Tibial nerve (tissue), 4 donors: ENCODE measurements around the gene PRDM11. TPM values are rescaled to one million over a fixed set of nuclear protein-coding genes. Genes with fewer than 3 reads are reported as not detected.

Experiments used
- DNase-seq, 2 donors: peaks; one replicate each; pipeline ENCODE4 v3.0.0-alpha.2; 2019; ENCODE audit warnings: low spot score in 2 of 2
- H3K27ac ChIP-seq, 4 donors: fragments of 200-600 bp; sonication (generic) in 3 of 4; one replicate each; pipeline ENCODE4 v1.5.1; 2017 to 2019; ENCODE audit warnings: mild to moderate bottlenecking in 1 of 4
- H3K27me3 ChIP-seq, 2 donors: fragments of 200-600 bp; sonication (generic) in 1 of 2; one replicate each; pipeline versions ENCODE4 v1.5.1 to v1.6.0; 2017 to 2019
- H3K36me3 ChIP-seq, 3 donors: fragments of 200-600 bp; sonication (generic); one replicate each; pipeline ENCODE4 v1.5.1; 2018 to 2019
- H3K4me1 ChIP-seq, 4 donors: fragments of 200-600 bp; sonication (generic) in 3 of 4; one replicate each; pipeline ENCODE4 v1.5.1; 2017 to 2019
- H3K4me3 ChIP-seq, 4 donors: fragments of 200-600 bp; sonication (generic) in 3 of 4; one replicate each; pipeline ENCODE4 v1.5.1; 2017 to 2019; ENCODE audit warnings: mild to moderate bottlenecking in 1 of 4, moderate library complexity in 1 of 4
- H3K9me3 ChIP-seq, 4 donors: fragments of 200-600 bp; sonication (generic) in 3 of 4; one replicate each; pipeline ENCODE4 v1.5.1; 2017 to 2019
- CTCF ChIP-seq, 5 experiments: fragments of 200-600 bp in 3 of 5; fragments of 450-650 bp in 2 of 5; sonication (generic) in 3 of 5; IDR thresholded peaks; one replicate each; pipeline ENCODE4 v1.5.1; 2016 to 2019; ENCODE audit warnings: antibody characterized with exemption in 5 of 5, mild to moderate bottlenecking in 3 of 5, moderate library complexity in 2 of 5
- EP300 ChIP-seq, 2 donors: sonication (generic); formaldehyde crosslinking; IDR thresholded peaks; one replicate each; pipeline ENCODE4 v1.6.1; 2017; ENCODE audit warnings: antibody characterized with exemption in 2 of 2, mild to moderate bottlenecking in 1 of 2
- POLR2A ChIP-seq, 2 donors: fragments of 450-650 bp; IDR thresholded peaks; one replicate each; pipeline ENCODE4 v1.6.1; 2017; ENCODE audit warnings: antibody characterized with exemption in 2 of 2, mild to moderate bottlenecking in 2 of 2, moderate library complexity in 2 of 2
- WGBS, 2 donors: methylation state at CpG; one replicate each; pipeline ENCODE4 v1.1.5; 2018; 5-methylcytosine and 5-hydroxymethylcytosine counted together
- total RNA-seq, 4 donors: library from RNA; depleted of rRNA; stranded (reverse); fragments of >200 nt; gene quantifications; one replicate each; pipeline ENCODE4 v1.1.0, GENCODE V29; 2016

PRDM11 gene
- total RNA-seq, 4 donors from 2014 or later: 17.5 to 26.1 (median 25.8) TPM

- DNase-seq: no peak
- H3K4me1 ChIP-seq: peaks cover 0 to 40% (median 8%) of the 10 kb centered on the region in 4 donors
- peak overlapping the region; percentile 84 to 92 (median 90) for H3K27ac ChIP-seq
- TF ChIP-seq CTCF (IDR thresholded peaks at IDR 0.05) (no peak), EP300 (IDR thresholded peaks at IDR 0.05) (no peak)
- no peaks in the 10 kb centered on the region for H3K9me3 ChIP-seq
- 52% methylated on average over 4 to 6 of the region's 6 CpGs for WGBS, 2 donors
- H3K36me3 ChIP-seq: peaks cover 0 to 28% (median 0%) of the 10 kb centered on the region in 3 donors
- H3K27me3 ChIP-seq: no peaks in the 10 kb centered on the region
- peak overlapping the region; percentile 24 to 65 (median 59) for H3K4me3 ChIP-seq
Measured at GRCh38 chr11:45179686-45180178, 33.3 kb downstream of the PRDM11 start.

GRCh38 chr11:45180179-45180847, 33.9 kb downstream of the PRDM11 start:
- no peaks in the 10 kb centered on the region for H3K9me3 ChIP-seq
- peaks cover 0 to 40% (median 8%) of the 10 kb centered on the region in 4 donors for H3K4me1 ChIP-seq
- H3K27me3 ChIP-seq: no peaks in the 10 kb centered on the region
- DNase-seq: no peak
- peak overlapping the region; percentile 84 to 92 (median 90) for H3K27ac ChIP-seq
- H3K4me3 ChIP-seq: peak overlapping the region; percentile 46 to 65 (median 59)
- WGBS, 2 donors: 4 to 9% methylated on average over 13 to 25 of the region's 78 CpGs
- H3K36me3 ChIP-seq: peaks cover 0 to 34% (median 0%) of the 10 kb centered on the region in 3 donors
- no peak for TF ChIP-seq EP300 (IDR thresholded peaks at IDR 0.05)
- TF ChIP-seq CTCF (IDR thresholded peaks at IDR 0.05): peak; percentile 32 to 66 (median 56)

- peaks cover 0 to 39% (median 0%) of the 10 kb centered on the region in 3 donors for H3K36me3 ChIP-seq
- TF ChIP-seq EP300 (IDR thresholded peaks at IDR 0.05) (peak in 1 of 2 donors; percentile 74), CTCF (IDR thresholded peaks at IDR 0.05) (peak in 1 of 5 experiments; percentile 9), POLR2A (IDR thresholded peaks at IDR 0.05) (peak in 1 of 2 donors; percentile 51)
- DNase-seq: peak; percentile 30
- H3K9me3 ChIP-seq: no peaks in the 10 kb centered on the region
- H3K27ac ChIP-seq: peak overlapping the region; percentile 84 to 92 (median 90)
- no peaks in the 10 kb centered on the region for H3K27me3 ChIP-seq
- peak overlapping the region; percentile 46 to 65 (median 59) for H3K4me3 ChIP-seq
- peaks cover 0 to 40% (median 8%) of the 10 kb centered on the region in 4 donors for H3K4me1 ChIP-seq
- 0 to 1% methylated on average over 5 to 29 of the region's 33 CpGs for WGBS, 2 donors
Measured at GRCh38 chr11:45180848-45181192, 34.4 kb downstream of the PRDM11 start.

- H3K27me3 ChIP-seq: no peaks in the 10 kb centered on the region
- 28 to 31% methylated on average over 17 to 25 of the region's 25 CpGs for WGBS, 2 donors
- H3K27ac ChIP-seq: peak overlapping the region; percentile 84 to 92 (median 90)
- TF ChIP-seq POLR2A (IDR thresholded peaks at IDR 0.05) (no peak), CTCF (IDR thresholded peaks at IDR 0.05) (no peak), EP300 (IDR thresholded peaks at IDR 0.05) (no peak)
- H3K4me3 ChIP-seq: peak overlapping the region; percentile 46 to 65 (median 59)
- H3K36me3 ChIP-seq: peaks cover 0 to 44% (median 0%) of the 10 kb centered on the region in 3 donors
- H3K4me1 ChIP-seq: peaks cover 0 to 40% (median 8%) of the 10 kb centered on the region in 4 donors
- H3K9me3 ChIP-seq: no peaks in the 10 kb centered on the region
- DNase-seq: no peak
Measured at GRCh38 chr11:45181193-45181888, 34.9 kb downstream of the PRDM11 start.
